ENCODE results near the gene DOK4. TPM values are rescaled to one million over a fixed set of nuclear protein-coding genes. Genes with fewer than 3 reads are reported as not detected.

DOK4 gene
- total RNA-seq, 2 donors from 2014 or later = 6.4 to 16.8 TPM

GRCh38 chr16:57528499-57529390 is 42.5 kb upstream of the DOK4 start:
- no peaks in the 10 kb centered on the region for H3K27me3 Mint-ChIP-seq
- peaks cover 39% of the 10 kb centered on the region for H3K4me1 Mint-ChIP-seq
- no peak overlapping the region for H3K4me3 Mint-ChIP-seq
- peaks cover 8% of the 10 kb centered on the region for H3K36me3 Mint-ChIP-seq (ENCODE audit: low read depth)
- H3K9me3 Mint-ChIP-seq = no peaks in the 10 kb centered on the region
- ATAC-seq (replicated peaks) = no peak
- H3K27ac Mint-ChIP-seq = peak overlapping the region; percentile 98

- ATAC-seq (replicated peaks) = no peak
- Mint-ChIP-seq H3K27me3 (no peaks in the 10 kb centered on the region), H3K4me3 (no peak overlapping the region), H3K27ac (no peak overlapping the region), H3K9me3 (no peaks in the 10 kb centered on the region), H3K36me3 (ENCODE audit: low read depth) (peaks cover 8% of the 10 kb centered on the region), H3K4me1 (peaks cover 33% of the 10 kb centered on the region)
These were observed 41.5 kb upstream of the DOK4 start for GRCh38 chr16:57527610-57528360.

DNA sequence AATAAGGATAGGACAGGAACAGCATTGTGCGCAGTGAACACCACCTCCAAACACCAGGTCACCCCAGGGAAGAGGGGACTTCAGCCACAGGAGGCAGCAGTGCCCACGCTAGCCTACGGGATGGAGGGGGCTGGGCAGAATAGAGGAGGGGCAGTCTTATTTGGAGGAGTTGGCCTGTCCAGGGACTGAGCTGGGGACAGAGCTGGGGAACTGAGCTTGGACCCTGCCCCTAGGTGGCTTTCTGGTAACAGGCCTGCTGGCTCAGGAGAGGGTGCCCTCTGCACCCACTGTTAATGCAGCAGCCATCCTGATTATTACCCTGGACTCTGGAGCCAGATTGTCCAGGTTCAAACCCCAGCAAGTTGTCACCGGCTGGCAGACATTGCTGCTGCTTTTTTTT is 40.7 kb upstream of the DOK4 start:
- Mint-ChIP-seq H3K36me3 (ENCODE audit: low read depth) (peaks cover 8% of the 10 kb centered on the region), H3K4me3 (no peak overlapping the region), H3K27me3 (no peaks in the 10 kb centered on the region), H3K9me3 (no peaks in the 10 kb centered on the region), H3K27ac (no peak overlapping the region), H3K4me1 (peaks cover 27% of the 10 kb centered on the region)
- no peak for ATAC-seq (replicated peaks)

GRCh38 chr16:57526498-57526897 is 40.2 kb upstream of the DOK4 start:
- H3K4me1 Mint-ChIP-seq = peaks cover 22% of the 10 kb centered on the region
- no peaks in the 10 kb centered on the region for H3K9me3 Mint-ChIP-seq
- H3K4me3 Mint-ChIP-seq = no peak overlapping the region
- no peak for ATAC-seq (replicated peaks)
- H3K36me3 Mint-ChIP-seq (ENCODE audit: low read depth) = peaks cover 8% of the 10 kb centered on the region
- H3K27ac Mint-ChIP-seq = no peak overlapping the region
- no peaks in the 10 kb centered on the region for H3K27me3 Mint-ChIP-seq

DNA sequence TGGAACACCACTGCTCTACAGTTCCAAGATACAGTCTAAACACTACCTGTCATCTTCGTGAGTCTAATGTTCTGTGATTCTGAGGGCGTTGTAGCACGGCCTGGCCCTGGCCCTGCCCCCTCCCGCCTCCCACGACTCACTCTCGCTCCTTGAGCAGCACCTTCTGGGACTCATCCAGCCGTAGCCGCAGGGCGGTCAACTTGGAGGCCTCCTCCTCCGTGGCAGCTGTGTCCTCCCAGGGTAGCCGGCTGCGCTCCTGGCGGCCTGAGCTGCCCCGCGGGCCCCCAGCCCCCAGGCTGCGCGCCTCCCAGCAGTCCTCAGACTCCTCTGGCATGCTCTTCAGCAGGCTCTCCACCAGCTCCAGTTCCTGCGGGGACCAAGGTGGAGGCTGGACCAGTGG is 39.5 kb upstream of the DOK4 start:
- no peaks in the 10 kb centered on the region for H3K9me3 Mint-ChIP-seq

DNA sequence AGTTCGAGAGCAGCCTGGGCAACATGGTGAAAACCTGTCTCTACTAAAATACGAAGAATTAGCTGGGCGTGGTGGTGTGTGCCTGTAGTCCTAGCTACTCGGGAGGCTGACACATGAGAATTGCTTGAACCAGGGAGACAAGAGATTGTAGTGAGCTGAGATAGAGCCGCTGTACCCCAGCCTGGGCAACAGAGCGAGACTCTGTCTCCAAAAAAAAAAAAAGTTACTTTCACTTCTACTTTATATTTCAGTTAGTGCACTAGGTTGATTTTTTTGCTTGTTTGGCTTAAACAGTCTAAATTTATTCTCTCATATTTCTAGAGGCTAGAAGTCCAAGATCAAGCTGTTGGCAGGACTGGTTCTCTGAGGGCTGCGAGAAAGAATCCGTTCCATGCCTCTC is 36.7 kb upstream of the DOK4 start:
- H3K4me3 Mint-ChIP-seq = no peak overlapping the region
- H3K9me3 Mint-ChIP-seq = no peaks in the 10 kb centered on the region
- peak overlapping the region; percentile 75 for H3K27ac Mint-ChIP-seq
- H3K36me3 Mint-ChIP-seq (ENCODE audit: low read depth) = peaks cover 15% of the 10 kb centered on the region
- ATAC-seq (replicated peaks) = no peak
- H3K4me1 Mint-ChIP-seq = peaks cover 4% of the 10 kb centered on the region
- H3K27me3 Mint-ChIP-seq = no peaks in the 10 kb centered on the region

More for the DNA sequence above, 39.5 kb upstream of the DOK4 start:
- Mint-ChIP-seq H3K36me3 (ENCODE audit: low read depth) (peaks cover 12% of the 10 kb centered on the region), H3K4me3 (no peak overlapping the region), H3K27ac (peak overlapping the region; percentile 36), H3K4me1 (peaks cover 14% of the 10 kb centered on the region), H3K27me3 (no peaks in the 10 kb centered on the region)
- no peak for ATAC-seq (replicated peaks)

- H3K27ac Mint-ChIP-seq = peak overlapping the region; percentile 11
- ATAC-seq (replicated peaks) = peak; percentile 91
- H3K27me3 Mint-ChIP-seq = no peaks in the 10 kb centered on the region
- H3K36me3 Mint-ChIP-seq (ENCODE audit: low read depth) = peaks cover 31% of the 10 kb centered on the region
- no peak overlapping the region for H3K4me3 Mint-ChIP-seq
- H3K4me1 Mint-ChIP-seq = peaks cover 4% of the 10 kb centered on the region
- no peaks in the 10 kb centered on the region for H3K9me3 Mint-ChIP-seq
These were observed 33.6 kb upstream of the DOK4 start for GRCh38 chr16:57519796-57520360.

DNA sequence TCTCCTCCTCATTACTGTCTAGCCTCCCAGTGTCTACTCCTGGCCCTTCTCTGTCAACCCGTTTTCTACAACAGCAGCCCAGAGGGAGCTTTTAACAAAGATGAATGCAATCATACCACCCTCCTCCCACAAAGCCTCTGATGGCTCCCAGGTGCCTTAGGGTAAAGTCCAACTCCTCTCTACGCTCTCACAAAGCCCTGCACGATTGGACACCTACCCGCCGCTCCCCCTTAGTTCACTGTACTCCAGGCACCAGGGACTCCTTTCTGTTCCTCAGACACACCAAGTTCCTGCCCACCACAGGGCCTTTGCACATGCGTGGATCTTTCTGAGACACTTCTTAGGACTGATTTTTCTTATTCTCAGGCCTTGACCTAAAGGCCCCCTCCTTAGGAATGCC is 32.6 kb upstream of the DOK4 start:
- H3K4me3 Mint-ChIP-seq = no peak overlapping the region

DNA sequence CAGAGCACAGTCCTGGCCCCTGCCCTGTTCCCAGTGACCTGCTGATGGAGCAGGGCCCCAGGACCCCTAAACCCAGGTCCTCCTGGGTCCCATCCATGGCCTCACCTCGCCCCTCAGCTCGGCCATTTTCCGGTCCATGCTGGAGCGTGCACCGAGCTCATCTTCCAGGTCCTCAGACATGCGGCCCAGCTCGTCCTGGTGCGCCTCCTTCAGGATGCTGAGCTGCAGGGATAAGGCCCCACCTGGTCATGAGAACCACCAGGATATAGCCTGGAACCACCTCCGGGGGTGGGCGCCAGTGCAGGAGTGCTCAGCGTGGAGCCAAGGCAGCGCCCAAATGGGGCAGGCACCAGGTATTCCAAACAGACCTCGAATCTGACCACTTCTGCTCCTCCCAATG is 32.2 kb upstream of the DOK4 start:
- Mint-ChIP-seq H3K36me3 (ENCODE audit: low read depth) (peaks cover 31% of the 10 kb centered on the region), H3K27me3 (no peaks in the 10 kb centered on the region), H3K9me3 (no peaks in the 10 kb centered on the region), H3K4me3 (no peak overlapping the region), H3K27ac (no peak overlapping the region), H3K4me1 (peaks cover 4% of the 10 kb centered on the region)
- ATAC-seq (replicated peaks) = no peak

More for the DNA sequence above, 32.6 kb upstream of the DOK4 start:
- ATAC-seq (replicated peaks) = no peak
- Mint-ChIP-seq H3K9me3 (no peaks in the 10 kb centered on the region), H3K36me3 (ENCODE audit: low read depth) (peaks cover 31% of the 10 kb centered on the region), H3K4me1 (peaks cover 4% of the 10 kb centered on the region), H3K27me3 (no peaks in the 10 kb centered on the region), H3K27ac (no peak overlapping the region)

DNA sequence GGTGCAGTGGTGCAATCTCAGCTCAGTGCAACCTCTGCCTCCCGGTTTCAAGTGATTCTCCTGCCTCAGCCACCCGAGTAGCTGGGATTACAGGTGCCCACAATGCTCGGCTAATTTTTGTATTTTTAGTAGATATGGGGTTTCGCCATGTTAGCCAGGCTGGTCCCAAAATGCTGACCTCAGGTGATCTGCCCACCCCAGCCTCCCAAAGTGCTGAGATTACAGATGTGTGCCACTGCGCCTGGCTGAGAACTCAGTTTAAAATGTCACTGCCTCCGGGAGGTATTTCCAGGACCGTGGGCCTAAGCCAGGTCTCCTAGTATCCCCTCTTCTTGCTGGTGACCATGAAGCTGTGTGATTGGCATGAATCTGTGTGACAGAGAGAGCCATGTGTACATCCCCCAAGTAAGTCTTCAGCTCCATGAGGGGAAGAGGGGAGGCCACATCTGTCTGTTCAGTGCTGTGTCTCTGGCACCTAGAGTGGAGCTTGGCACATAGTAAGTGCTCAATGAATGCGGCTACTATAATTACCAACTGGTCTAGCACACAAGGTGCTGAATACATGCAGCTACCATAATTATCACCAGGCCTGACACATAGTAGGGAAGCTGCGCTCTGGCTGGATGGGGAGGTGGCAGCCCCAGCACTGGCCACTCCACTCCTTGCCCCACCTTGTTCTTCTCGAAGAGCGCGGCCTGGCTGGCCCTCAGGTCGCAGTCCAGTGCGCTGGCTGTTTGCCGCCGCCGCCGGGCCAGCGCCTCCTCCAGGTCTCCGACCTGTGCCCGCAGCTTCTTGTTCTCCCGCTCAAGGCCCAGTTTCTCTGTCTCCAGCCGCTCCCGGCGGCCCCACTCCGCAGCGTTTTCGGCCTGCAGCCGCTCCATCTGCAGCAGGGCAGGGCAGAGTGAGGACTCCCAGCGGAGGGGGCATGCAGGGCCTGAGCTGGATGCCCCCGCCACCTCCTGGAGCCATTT is 31.4 kb upstream of the DOK4 start:
- Mint-ChIP-seq H3K4me3 (no peak overlapping the region), H3K27me3 (no peaks in the 10 kb centered on the region), H3K4me1 (peaks cover 4% of the 10 kb centered on the region), H3K36me3 (ENCODE audit: low read depth) (peaks cover 37% of the 10 kb centered on the region), H3K9me3 (no peaks in the 10 kb centered on the region), H3K27ac (no peak overlapping the region)
- no peak for ATAC-seq (replicated peaks)

DNA sequence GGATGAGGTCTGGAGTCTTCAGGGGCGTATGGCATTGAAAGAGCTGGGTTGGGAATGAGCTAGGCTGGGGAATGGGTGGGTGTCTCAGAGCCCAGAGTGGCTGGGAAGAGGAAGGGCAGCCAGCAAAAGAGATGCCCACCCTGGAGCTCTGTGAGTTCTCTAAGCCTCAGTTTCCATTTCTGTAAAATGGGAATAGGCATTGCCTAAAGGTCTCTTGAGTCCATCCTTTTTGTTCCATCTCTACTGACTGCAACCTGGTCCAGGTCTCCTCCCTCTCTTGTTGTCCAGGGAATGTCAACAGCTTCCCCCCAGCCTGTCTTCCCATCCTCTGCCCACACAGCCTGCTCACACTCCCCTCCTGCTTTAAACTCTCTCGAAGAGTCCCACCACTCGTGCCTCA is 30.5 kb upstream of the DOK4 start:
- ATAC-seq (replicated peaks) = no peak
- Mint-ChIP-seq H3K4me1 (peaks cover 4% of the 10 kb centered on the region), H3K4me3 (no peak overlapping the region), H3K36me3 (ENCODE audit: low read depth) (peaks cover 43% of the 10 kb centered on the region), H3K27ac (peak overlapping the region; percentile 34), H3K27me3 (no peaks in the 10 kb centered on the region), H3K9me3 (no peaks in the 10 kb centered on the region)

- no peaks in the 10 kb centered on the region for H3K9me3 Mint-ChIP-seq
These were observed 30.0 kb upstream of the DOK4 start for GRCh38 chr16:57516176-57516725.

DNA sequence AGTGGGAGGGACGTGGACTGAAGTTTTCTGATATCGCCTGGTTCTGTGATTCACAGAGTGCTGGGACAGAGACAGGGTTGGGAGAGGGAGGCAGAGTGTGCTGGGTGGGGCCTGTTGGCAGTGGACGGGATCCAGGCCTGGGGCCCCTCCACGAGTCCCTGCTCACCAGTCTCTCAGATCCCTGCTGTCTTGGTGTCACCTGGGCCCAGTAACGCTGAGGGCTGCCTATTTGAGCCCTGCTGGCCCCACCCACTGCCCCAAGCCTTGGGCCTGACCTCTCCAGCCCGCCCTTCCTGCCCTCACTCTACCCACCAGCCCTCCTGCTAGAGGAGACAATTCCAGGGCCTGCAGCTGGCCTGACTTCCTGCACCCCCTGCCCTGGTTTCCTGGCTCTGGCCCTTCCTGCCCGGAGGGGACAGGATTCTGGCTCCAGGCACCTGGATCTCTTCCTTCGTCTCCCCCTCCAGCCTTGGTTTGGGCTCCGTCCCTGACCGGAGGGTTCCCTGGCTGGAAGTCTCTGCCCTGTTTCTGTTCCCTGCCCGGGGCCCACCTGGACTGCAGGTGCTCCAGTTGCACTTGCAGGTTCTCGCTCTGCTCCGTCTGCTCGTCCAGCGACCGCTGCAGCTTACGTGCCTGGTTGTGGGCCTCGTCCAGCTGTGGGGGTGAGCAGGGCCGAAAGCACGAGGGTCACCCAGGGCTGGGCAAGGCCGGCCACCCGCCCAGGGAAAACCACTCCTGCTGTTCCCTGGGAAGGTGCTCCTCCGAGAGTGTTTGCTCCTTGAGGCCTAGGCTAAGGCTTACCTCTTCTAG is 28.7 kb upstream of the DOK4 start:
- H3K27ac Mint-ChIP-seq = peak overlapping the region; percentile 9
- ATAC-seq (replicated peaks) = no peak
- peaks cover 38% of the 10 kb centered on the region for H3K36me3 Mint-ChIP-seq (ENCODE audit: low read depth)
- no peaks in the 10 kb centered on the region for H3K9me3 Mint-ChIP-seq
- no peak overlapping the region for H3K4me3 Mint-ChIP-seq
- H3K27me3 Mint-ChIP-seq = no peaks in the 10 kb centered on the region
- peaks cover under 1% of the 10 kb centered on the region for H3K4me1 Mint-ChIP-seq

More at GRCh38 chr16:57516176-57516725, 30.0 kb upstream of the DOK4 start:
- no peak for ATAC-seq (replicated peaks)
- Mint-ChIP-seq H3K36me3 (ENCODE audit: low read depth) (peaks cover 43% of the 10 kb centered on the region), H3K4me3 (no peak overlapping the region), H3K27ac (peak overlapping the region; percentile 34), H3K27me3 (no peaks in the 10 kb centered on the region), H3K4me1 (peaks cover 4% of the 10 kb centered on the region)

Measured in activated T-helper 17 cell treated with anti-CD3 and anti-CD28 coated beads, Interleukin-2, amount 50 U/mL, for 72 hours (primary cell).